ENCODE results near the gene MVP. TPM values are rescaled to one million over a fixed set of nuclear protein-coding genes. Genes with fewer than 3 reads are reported as not detected.

MVP gene
- polyA plus RNA-seq, 1 donor from 2014 or later: 2.5 TPM

DNA sequence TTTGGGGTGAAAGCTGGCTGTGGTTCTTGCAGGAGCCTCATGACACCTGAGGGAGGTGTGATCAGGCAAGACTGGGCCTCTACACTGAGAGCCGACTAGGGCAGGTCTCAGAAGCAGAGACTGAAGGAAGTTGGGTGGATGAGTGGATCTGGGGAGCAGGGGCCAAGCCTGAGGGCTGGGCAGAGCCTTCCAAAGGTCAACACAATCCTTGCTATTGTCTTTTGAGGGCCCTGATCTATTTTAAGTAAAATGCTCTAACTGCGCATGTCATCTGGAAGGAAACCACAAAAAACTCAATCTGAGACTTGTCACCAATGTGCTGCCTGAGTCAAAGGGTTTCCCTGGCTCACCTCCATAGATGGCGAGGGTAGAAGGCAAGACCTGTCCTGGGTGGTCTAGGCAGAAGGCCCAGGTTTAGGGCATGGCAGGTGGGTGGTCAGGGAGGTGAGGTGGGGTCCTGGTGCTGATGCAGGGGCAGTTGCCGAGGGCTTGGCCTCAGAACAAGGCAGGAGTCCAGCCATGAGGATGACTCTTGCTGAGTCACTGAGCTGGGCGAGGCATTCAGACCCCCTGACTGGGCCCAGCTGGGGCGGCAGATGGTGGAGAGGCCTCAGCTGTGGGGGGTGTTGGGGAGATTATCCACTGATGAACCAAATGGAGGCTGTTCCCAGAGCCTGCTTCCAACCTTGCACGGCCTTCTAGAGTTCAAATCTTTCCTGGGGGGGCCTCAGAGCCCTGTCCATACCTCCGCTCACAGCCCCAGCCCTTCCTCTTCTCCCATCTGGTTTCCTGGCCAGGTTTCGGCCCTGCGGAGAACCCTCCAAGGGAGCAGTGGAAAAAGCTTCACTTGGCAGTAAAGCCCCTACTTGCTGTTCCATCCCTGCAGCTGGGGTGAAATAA is 5.1 kb downstream of the MVP start:
- H3K4me2 ChIP-seq (ENCODE audit: low read length): no peak overlapping the region
- H3K9ac ChIP-seq (ENCODE audit: low read length): no peak overlapping the region
- no peaks in the 10 kb centered on the region for H3K79me2 ChIP-seq (replicated peaks; ENCODE audit: insufficient read depth, low read length)
- TF ChIP-seq SMC3 (conservative IDR thresholded peaks at IDR 0.05; ENCODE audit: poor library complexity) (no peak), EP300 (conservative IDR thresholded peaks at IDR 0.05; ENCODE audit: poor library complexity, severe bottlenecking) (no peak), RAD21 (conservative IDR thresholded peaks at IDR 0.05) (no peak), TAF1 (IDR thresholded peaks at IDR 0.05; ENCODE audit: low read depth) (no peak), MXI1 (conservative IDR thresholded peaks at IDR 0.05; ENCODE audit: poor library complexity, severe bottlenecking) (no peak), CTCF (IDR thresholded peaks at IDR 0.05; ENCODE audit: poor library complexity, severe bottlenecking) (no peak), EZH2 (IDR thresholded peaks at IDR 0.05; ENCODE audit: borderline replicate concordance, insufficient read depth, low read length, poor library complexity, severe bottlenecking) (no peak), POLR2AphosphoS5 (IDR thresholded peaks at IDR 0.05) (no peak)
- H3K27ac ChIP-seq (ENCODE audit: low read length): no peak overlapping the region
- no peaks in the 10 kb centered on the region for H3K27me3 ChIP-seq (ENCODE audit: insufficient read depth, low read depth, low read length)
- H3F3A ChIP-seq (ENCODE audit: insufficient read depth, low read length, poor library complexity, severe bottlenecking): no peaks in the 10 kb centered on the region
- no peaks in the 10 kb centered on the region for H3K9me2 ChIP-seq (ENCODE audit: insufficient read depth, low read length)
- H3K4me3 ChIP-seq (ENCODE audit: low read length): no peak overlapping the region
- no peaks in the 10 kb centered on the region for H3K36me3 ChIP-seq (ENCODE audit: insufficient read depth, low read length)
- no peaks in the 10 kb centered on the region for H3K9me3 ChIP-seq (ENCODE audit: low read length)
- H4K20me1 ChIP-seq (ENCODE audit: insufficient read depth): no peaks in the 10 kb centered on the region
- no peak overlapping the region for H2AFZ ChIP-seq (ENCODE audit: low read depth, low read length)

GRCh38 chr16:29826342-29826695 is 6.1 kb downstream of the MVP start:
- no peak overlapping the region for H3K27ac ChIP-seq (ENCODE audit: low read length)
- no peaks in the 10 kb centered on the region for H3K27me3 ChIP-seq (ENCODE audit: insufficient read depth, low read depth, low read length)
- no peaks in the 10 kb centered on the region for H3K9me2 ChIP-seq (ENCODE audit: insufficient read depth, low read length)
- H3F3A ChIP-seq (ENCODE audit: insufficient read depth, low read length, poor library complexity, severe bottlenecking): no peaks in the 10 kb centered on the region
- H2AFZ ChIP-seq (ENCODE audit: low read depth, low read length): no peak overlapping the region
- H3K4me2 ChIP-seq (ENCODE audit: low read length): no peak overlapping the region
- H3K4me3 ChIP-seq (ENCODE audit: low read length): no peak overlapping the region
- no peaks in the 10 kb centered on the region for H3K36me3 ChIP-seq (ENCODE audit: insufficient read depth, low read length)
- H3K9ac ChIP-seq (ENCODE audit: low read length): no peak overlapping the region
- H4K20me1 ChIP-seq (ENCODE audit: insufficient read depth): no peaks in the 10 kb centered on the region
- no peaks in the 10 kb centered on the region for H3K79me2 ChIP-seq (replicated peaks; ENCODE audit: insufficient read depth, low read length)
- TF ChIP-seq EZH2 (IDR thresholded peaks at IDR 0.05; ENCODE audit: borderline replicate concordance, insufficient read depth, low read length, poor library complexity, severe bottlenecking): no peak
- no peak for TF ChIP-seq CTCF (IDR thresholded peaks at IDR 0.05; ENCODE audit: poor library complexity, severe bottlenecking)
- TF ChIP-seq SMC3 (conservative IDR thresholded peaks at IDR 0.05; ENCODE audit: poor library complexity): no peak
- no peak for TF ChIP-seq EP300 (conservative IDR thresholded peaks at IDR 0.05; ENCODE audit: poor library complexity, severe bottlenecking)
- TF ChIP-seq POLR2AphosphoS5 (IDR thresholded peaks at IDR 0.05): no peak
- TF ChIP-seq TAF1 (IDR thresholded peaks at IDR 0.05; ENCODE audit: low read depth): no peak
- TF ChIP-seq RAD21 (conservative IDR thresholded peaks at IDR 0.05): no peak
- TF ChIP-seq REST (IDR thresholded peaks at IDR 0.05; ENCODE audit: borderline replicate concordance): no peak
- TF ChIP-seq MXI1 (conservative IDR thresholded peaks at IDR 0.05; ENCODE audit: poor library complexity, severe bottlenecking): no peak
- no peaks in the 10 kb centered on the region for H3K9me3 ChIP-seq (ENCODE audit: low read length)

All from neural cell (in vitro differentiated cells).